HepG2 (cell line): ENCODE results near the gene NFKBIL1. TPM values are rescaled to one million over a fixed set of nuclear protein-coding genes. Genes with fewer than 3 reads are reported as not detected.

Experiments used
- GTF3A ChIP-seq: sonication (generic); formaldehyde crosslinking; conservative IDR thresholded peaks from 2 replicates; pipeline ENCODE4 v1.4.0; 2020; ENCODE audit warnings: mild to moderate bottlenecking, missing genetic modification reagents
- JUNB ChIP-seq: sonication (generic); formaldehyde crosslinking; IDR thresholded peaks from 2 replicates; pipeline ENCODE4 v1.8.0; 2022; ENCODE audit warnings: missing genetic modification reagents, mild to moderate bottlenecking, borderline replicate concordance
- MED13 ChIP-seq: sonication (generic); formaldehyde crosslinking; IDR thresholded peaks from 2 replicates; pipeline ENCODE4 v1.5.0; 2020; ENCODE audit warnings: missing genetic modification reagents
- MXI1 ChIP-seq: IDR thresholded peaks from 3 replicates; pipeline ENCODE4 v1.6.1; 2012; ENCODE audit warnings: low read depth, low read length, inconsistent platforms, borderline replicate concordance
- SP2 ChIP-seq: sonication (generic); formaldehyde crosslinking; IDR thresholded peaks from 2 replicates; pipeline ENCODE4 v1.5.1; 2020; ENCODE audit warnings: mild to moderate bottlenecking, missing genetic modification reagents
- TOPORS ChIP-seq: sonication (generic); formaldehyde crosslinking; IDR thresholded peaks from 2 replicates; pipeline ENCODE4 v1.8.0; 2023; ENCODE audit warnings: mild to moderate bottlenecking, missing genetic modification reagents
- ZFP36 ChIP-seq: fragments of 150-350 bp; IDR thresholded peaks from 2 replicates; pipeline ENCODE4 v1.6.1; 2018; ENCODE audit warnings: borderline replicate concordance, low read length, low read depth; ENCODE audit not compliant: partially characterized antibody
- ZGPAT ChIP-seq: IDR thresholded peaks from 2 replicates; pipeline ENCODE4 v1.6.1; 2016; ENCODE audit warnings: mild to moderate bottlenecking
- polyA plus RNA-seq, 8 experiments: library from polyadenylated mRNA; depleted of rRNA in 3 of 8; stranded (reverse) in 7 of 8; unstranded in 1 of 8; fragments of >200 nt; fragmentation: Illumina TruSeq in 4 of 8; extraction: Trizol in 4 of 8; gene quantifications; 2 replicates each; pipeline versions ENCODE4 v1.2.1 to v1.2.3, GENCODE V29; 2011 to 2016; ENCODE audit warnings: low read depth in 4 of 8, missing spikeins in 1 of 8, mixed read lengths in 1 of 8; ENCODE audit not compliant: insufficient read depth in 1 of 8
- total RNA-seq, 5 experiments: library from RNA; depleted of rRNA; stranded (reverse); fragments of >200 nt; fragmentation: Illumina TruSeq; extraction: Trizol; gene quantifications; 2 replicates each; pipeline ENCODE4 v1.2.3, GENCODE V29; 2016; ENCODE audit warnings: low read depth in 1 of 5
- TF ChIP-seq, protein P1 (sequence below): IDR thresholded peaks from 2 replicates; pipeline ENCODE4 v1.4.0; 2020; ENCODE audit warnings: mild to moderate bottlenecking, missing genetic modification reagents
- TF ChIP-seq, protein P2 (sequence below): sonication (generic); formaldehyde crosslinking; conservative IDR thresholded peaks from 2 replicates; pipeline ENCODE4 v1.8.0; 2022; ENCODE audit warnings: low read depth, missing genetic modification reagents
- TF ChIP-seq, protein P3 (sequence below): sonication (generic); formaldehyde crosslinking; IDR thresholded peaks from 2 replicates; pipeline ENCODE4 v1.4.0; 2020; ENCODE audit warnings: missing genetic modification reagents

Gene NFKBIL1
- total and polyA plus RNA-seq, 2 of the 13 experiments (the other 11 are each of a cell fraction or from before 2014, with no cell fraction given), result 9.7 to 19.5 TPM

DNA sequence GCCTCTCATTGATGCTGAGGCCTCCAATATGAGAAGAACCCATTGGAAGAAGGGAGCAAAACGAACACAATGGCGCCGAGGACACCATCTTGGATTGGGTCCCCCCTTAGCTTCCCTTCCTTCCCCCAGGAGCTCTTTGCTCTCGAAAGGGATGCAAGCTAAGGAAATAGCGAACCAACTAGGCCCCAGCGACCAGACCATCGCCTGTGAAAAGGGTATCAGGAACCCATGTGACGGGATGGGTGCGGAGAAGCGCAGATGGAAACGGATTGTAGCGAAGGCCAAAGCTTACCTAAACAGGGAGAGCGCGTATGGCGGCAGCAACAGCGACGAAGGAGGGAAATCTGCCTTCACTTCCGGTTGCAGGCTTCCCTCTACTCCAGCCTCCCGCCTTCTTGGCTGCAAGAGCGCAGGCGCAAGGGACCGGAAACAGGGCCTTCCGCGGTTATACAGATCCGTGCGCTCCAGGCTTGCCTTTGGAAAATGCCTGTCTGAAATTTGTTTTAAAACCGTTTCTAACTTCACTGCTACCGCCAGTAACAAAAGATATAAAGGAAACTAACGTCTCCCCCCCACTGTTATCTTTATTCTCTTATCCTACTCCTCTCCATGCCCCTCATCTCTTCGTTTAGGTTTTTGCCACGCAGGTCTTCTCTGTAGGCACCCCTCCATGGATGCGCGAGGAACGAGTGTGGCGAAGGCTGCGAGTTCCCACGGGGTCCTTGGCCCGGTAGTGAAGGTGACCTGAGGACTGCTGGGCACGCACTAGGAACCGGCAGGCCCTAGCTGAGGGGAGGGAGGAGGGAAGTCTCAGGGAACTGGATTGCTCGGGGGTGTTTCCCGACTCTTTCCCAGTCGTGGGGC, 5.5 kb upstream of the NFKBIL1 start, which contains the start of gene DDX39B (continued):
- TF ChIP-seq, protein P1, sequence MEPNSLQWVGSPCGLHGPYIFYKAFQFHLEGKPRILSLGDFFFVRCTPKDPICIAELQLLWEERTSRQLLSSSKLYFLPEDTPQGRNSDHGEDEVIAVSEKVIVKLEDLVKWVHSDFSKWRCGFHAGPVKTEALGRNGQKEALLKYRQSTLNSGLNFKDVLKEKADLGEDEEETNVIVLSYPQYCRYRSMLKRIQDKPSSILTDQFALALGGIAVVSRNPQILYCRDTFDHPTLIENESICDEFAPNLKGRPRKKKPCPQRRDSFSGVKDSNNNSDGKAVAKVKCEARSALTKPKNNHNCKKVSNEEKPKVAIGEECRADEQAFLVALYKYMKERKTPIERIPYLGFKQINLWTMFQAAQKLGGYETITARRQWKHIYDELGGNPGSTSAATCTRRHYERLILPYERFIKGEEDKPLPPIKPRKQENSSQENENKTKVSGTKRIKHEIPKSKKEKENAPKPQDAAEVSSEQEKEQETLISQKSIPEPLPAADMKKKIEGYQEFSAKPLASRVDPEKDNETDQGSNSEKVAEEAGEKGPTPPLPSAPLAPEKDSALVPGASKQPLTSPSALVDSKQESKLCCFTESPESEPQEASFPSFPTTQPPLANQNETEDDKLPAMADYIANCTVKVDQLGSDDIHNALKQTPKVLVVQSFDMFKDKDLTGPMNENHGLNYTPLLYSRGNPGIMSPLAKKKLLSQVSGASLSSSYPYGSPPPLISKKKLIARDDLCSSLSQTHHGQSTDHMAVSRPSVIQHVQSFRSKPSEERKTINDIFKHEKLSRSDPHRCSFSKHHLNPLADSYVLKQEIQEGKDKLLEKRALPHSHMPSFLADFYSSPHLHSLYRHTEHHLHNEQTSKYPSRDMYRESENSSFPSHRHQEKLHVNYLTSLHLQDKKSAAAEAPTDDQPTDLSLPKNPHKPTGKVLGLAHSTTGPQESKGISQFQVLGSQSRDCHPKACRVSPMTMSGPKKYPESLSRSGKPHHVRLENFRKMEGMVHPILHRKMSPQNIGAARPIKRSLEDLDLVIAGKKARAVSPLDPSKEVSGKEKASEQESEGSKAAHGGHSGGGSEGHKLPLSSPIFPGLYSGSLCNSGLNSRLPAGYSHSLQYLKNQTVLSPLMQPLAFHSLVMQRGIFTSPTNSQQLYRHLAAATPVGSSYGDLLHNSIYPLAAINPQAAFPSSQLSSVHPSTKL, result no peak; the same call in 1 of the 2 replicates
- TF ChIP-seq TOPORS (no peak; the same call in 1 of the 2 replicates), MXI1 (peak; percentile 77), ZFP36 (no peak), GTF3A (CRISPR knock-in tag) (no peak), JUNB (no peak), MED13 (CRISPR knock-in tag) (peak; percentile 87), SP2 (peak; percentile 59), ZGPAT (CRISPR knock-in tag) (peak; percentile 84)
- TF ChIP-seq, protein P2, sequence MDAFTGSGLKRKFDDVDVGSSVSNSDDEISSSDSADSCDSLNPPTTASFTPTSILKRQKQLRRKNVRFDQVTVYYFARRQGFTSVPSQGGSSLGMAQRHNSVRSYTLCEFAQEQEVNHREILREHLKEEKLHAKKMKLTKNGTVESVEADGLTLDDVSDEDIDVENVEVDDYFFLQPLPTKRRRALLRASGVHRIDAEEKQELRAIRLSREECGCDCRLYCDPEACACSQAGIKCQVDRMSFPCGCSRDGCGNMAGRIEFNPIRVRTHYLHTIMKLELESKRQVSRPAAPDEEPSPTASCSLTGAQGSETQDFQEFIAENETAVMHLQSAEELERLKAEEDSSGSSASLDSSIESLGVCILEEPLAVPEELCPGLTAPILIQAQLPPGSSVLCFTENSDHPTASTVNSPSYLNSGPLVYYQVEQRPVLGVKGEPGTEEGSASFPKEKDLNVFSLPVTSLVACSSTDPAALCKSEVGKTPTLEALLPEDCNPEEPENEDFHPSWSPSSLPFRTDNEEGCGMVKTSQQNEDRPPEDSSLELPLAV (CRISPR knock-in tag), result no peak
- TF ChIP-seq, protein P3, sequence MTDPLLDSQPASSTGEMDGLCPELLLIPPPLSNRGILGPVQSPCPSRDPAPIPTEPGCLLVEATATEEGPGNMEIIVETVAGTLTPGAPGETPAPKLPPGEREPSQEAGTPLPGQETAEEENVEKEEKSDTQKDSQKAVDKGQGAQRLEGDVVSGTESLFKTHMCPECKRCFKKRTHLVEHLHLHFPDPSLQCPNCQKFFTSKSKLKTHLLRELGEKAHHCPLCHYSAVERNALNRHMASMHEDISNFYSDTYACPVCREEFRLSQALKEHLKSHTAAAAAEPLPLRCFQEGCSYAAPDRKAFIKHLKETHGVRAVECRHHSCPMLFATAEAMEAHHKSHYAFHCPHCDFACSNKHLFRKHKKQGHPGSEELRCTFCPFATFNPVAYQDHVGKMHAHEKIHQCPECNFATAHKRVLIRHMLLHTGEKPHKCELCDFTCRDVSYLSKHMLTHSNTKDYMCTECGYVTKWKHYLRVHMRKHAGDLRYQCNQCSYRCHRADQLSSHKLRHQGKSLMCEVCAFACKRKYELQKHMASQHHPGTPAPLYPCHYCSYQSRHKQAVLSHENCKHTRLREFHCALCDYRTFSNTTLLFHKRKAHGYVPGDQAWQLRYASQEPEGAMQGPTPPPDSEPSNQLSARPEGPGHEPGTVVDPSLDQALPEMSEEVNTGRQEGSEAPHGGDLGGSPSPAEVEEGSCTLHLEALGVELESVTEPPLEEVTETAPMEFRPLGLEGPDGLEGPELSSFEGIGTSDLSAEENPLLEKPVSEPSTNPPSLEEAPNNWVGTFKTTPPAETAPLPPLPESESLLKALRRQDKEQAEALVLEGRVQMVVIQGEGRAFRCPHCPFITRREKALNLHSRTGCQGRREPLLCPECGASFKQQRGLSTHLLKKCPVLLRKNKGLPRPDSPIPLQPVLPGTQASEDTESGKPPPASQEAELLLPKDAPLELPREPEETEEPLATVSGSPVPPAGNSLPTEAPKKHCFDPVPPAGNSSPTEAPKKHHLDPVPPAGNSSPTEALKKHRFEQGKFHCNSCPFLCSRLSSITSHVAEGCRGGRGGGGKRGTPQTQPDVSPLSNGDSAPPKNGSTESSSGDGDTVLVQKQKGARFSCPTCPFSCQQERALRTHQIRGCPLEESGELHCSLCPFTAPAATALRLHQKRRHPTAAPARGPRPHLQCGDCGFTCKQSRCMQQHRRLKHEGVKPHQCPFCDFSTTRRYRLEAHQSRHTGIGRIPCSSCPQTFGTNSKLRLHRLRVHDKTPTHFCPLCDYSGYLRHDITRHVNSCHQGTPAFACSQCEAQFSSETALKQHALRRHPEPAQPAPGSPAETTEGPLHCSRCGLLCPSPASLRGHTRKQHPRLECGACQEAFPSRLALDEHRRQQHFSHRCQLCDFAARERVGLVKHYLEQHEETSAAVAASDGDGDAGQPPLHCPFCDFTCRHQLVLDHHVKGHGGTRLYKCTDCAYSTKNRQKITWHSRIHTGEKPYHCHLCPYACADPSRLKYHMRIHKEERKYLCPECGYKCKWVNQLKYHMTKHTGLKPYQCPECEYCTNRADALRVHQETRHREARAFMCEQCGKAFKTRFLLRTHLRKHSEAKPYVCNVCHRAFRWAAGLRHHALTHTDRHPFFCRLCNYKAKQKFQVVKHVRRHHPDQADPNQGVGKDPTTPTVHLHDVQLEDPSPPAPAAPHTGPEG (CRISPR knock-in tag), result peak; percentile 84
